Dendritic cell treated with granulocyte-macrophage colony-stimulating factor and Interleukin-4, amounts not matched to agents 40 ng/mL and 50 ng/mL, for 4 days (primary cell): Measurements from ENCODE around the gene EP300.
"Not testable (repeated sequence)": the region's sequence is repeated elsewhere in the genome, so short reads cannot be mapped to it uniquely, and the experiment has no call there.

Experiments
- H3K27ac Mint-ChIP-seq: one replicate; pipeline ENCODE4 v1.8.0; 2022; ENCODE audit warnings: mild to moderate bottlenecking, mixed read lengths
- H3K27me3 Mint-ChIP-seq: one replicate; pipeline ENCODE4 v1.8.0; 2022; ENCODE audit warnings: mild to moderate bottlenecking, mixed read lengths
- H3K36me3 Mint-ChIP-seq: one replicate; pipeline ENCODE4 v1.8.0; 2022; ENCODE audit warnings: low read depth, mixed read lengths
- H3K4me1 Mint-ChIP-seq: one replicate; pipeline ENCODE4 v1.8.0; 2022; ENCODE audit warnings: low read depth, mixed read lengths
- H3K4me3 Mint-ChIP-seq: one replicate; pipeline ENCODE4 v1.8.0; 2022; ENCODE audit warnings: mild to moderate bottlenecking, moderate library complexity, mixed read lengths
- H3K9me3 Mint-ChIP-seq: one replicate; pipeline ENCODE4 v1.8.0; 2022; ENCODE audit warnings: mixed read lengths
- intact Hi-C: fragments of 100-400 bp; cut with micrococcal nuclease; formaldehyde crosslinking; loops from one replicate; pipeline ENCODE4 v1.15.0; 2022

Gene EP300

GRCh38 chr22:41092023-41092817 lies at the start of gene EP300:
Gene EP300, plus strand, starts transcription at chr22:41092592. Its CDS starts 413 bp downstream, at chr22:41093005.
- peaks cover 46% of the 10 kb centered on the region for H3K36me3 Mint-ChIP-seq
- intact Hi-C loops, result loop anchor here (5.0 kb wide), 2 partner anchors 125 to 170 kb away; no protein-coding TSS in a partner anchor
- H3K4me1 Mint-ChIP-seq, result peaks cover 40% of the 10 kb centered on the region
- H3K9me3 Mint-ChIP-seq, result no peaks in the 10 kb centered on the region
- peak within 1 kb of the TSS; percentile 100 for H3K27ac Mint-ChIP-seq
- no peaks in the 10 kb centered on the region for H3K27me3 Mint-ChIP-seq
- peak within 1 kb of the TSS; percentile 100 for H3K4me3 Mint-ChIP-seq

GRCh38 chr22:41043722-41044121 lies 48.7 kb upstream of the EP300 start:
- H3K4me1 Mint-ChIP-seq, result peaks cover 26% of the 10 kb centered on the region

GRCh38 chr22:41045575-41045974 lies 46.8 kb upstream of the EP300 start:
- H3K36me3 Mint-ChIP-seq, H3K27me3 Mint-ChIP-seq, H3K9me3 Mint-ChIP-seq, H3K4me3 Mint-ChIP-seq, H3K27ac Mint-ChIP-seq, intact Hi-C loops: not testable (repeated sequence)
- peaks cover 25% of the 10 kb centered on the region for H3K4me1 Mint-ChIP-seq

More at GRCh38 chr22:41043722-41044121, 48.7 kb upstream of the EP300 start:
- H3K27ac Mint-ChIP-seq, result peak overlapping the region; percentile 71
- H3K9me3 Mint-ChIP-seq, result no peaks in the 10 kb centered on the region
- no peak overlapping the region for H3K4me3 Mint-ChIP-seq
- intact Hi-C loops, result no loop called here
- H3K36me3 Mint-ChIP-seq, result no peaks in the 10 kb centered on the region
- no peaks in the 10 kb centered on the region for H3K27me3 Mint-ChIP-seq

GRCh38 chr22:41047801-41048211 lies 44.6 kb upstream of the EP300 start:
- Mint-ChIP-seq H3K27ac (peak overlapping the region; percentile 60), H3K4me1 (peaks cover 25% of the 10 kb centered on the region), H3K27me3 (no peaks in the 10 kb centered on the region), H3K9me3 (no peaks in the 10 kb centered on the region), H3K36me3 (no peaks in the 10 kb centered on the region), H3K4me3 (no peak overlapping the region)
- intact Hi-C loops, result no loop called here

GRCh38 chr22:41048345-41048744 lies 44.0 kb upstream of the EP300 start:
- H3K4me3 Mint-ChIP-seq, H3K9me3 Mint-ChIP-seq, H3K27me3 Mint-ChIP-seq, H3K36me3 Mint-ChIP-seq, intact Hi-C loops: not testable (repeated sequence)
- Mint-ChIP-seq H3K27ac (peak overlapping the region; percentile 60), H3K4me1 (peaks cover 25% of the 10 kb centered on the region)

- intact Hi-C loops, result no loop called here
- H3K4me1 Mint-ChIP-seq, result peaks cover 25% of the 10 kb centered on the region
- H3K27ac Mint-ChIP-seq, result peak overlapping the region; percentile 55
- no peak overlapping the region for H3K4me3 Mint-ChIP-seq
- H3K27me3 Mint-ChIP-seq, result no peaks in the 10 kb centered on the region
- no peaks in the 10 kb centered on the region for H3K36me3 Mint-ChIP-seq
- H3K9me3 Mint-ChIP-seq, result no peaks in the 10 kb centered on the region
Observed at GRCh38 chr22:41048791-41049717, 43.3 kb upstream of the EP300 start.

GRCh38 chr22:41049795-41050194 lies 42.6 kb upstream of the EP300 start:
- H3K27me3 Mint-ChIP-seq, H3K9me3 Mint-ChIP-seq, H3K27ac Mint-ChIP-seq, H3K36me3 Mint-ChIP-seq, intact Hi-C loops, H3K4me3 Mint-ChIP-seq: not testable (repeated sequence)
- H3K4me1 Mint-ChIP-seq, result peaks cover 25% of the 10 kb centered on the region

- Mint-ChIP-seq H3K27me3 (no peaks in the 10 kb centered on the region), H3K9me3 (no peaks in the 10 kb centered on the region)
- intact Hi-C loops, result no loop called here
Observed at GRCh38 chr22:41050883-41051282, 41.5 kb upstream of the EP300 start.

GRCh38 chr22:41052661-41053490 lies 39.5 kb upstream of the EP300 start:
- Mint-ChIP-seq H3K27me3 (no peaks in the 10 kb centered on the region), H3K4me3 (no peak overlapping the region), H3K27ac (no peak overlapping the region), H3K9me3 (no peaks in the 10 kb centered on the region), H3K4me1 (peaks cover 18% of the 10 kb centered on the region), H3K36me3 (no peaks in the 10 kb centered on the region)
- intact Hi-C loops, result no loop called here

More at GRCh38 chr22:41050883-41051282, 41.5 kb upstream of the EP300 start:
- Mint-ChIP-seq H3K4me1 (peaks cover 25% of the 10 kb centered on the region), H3K4me3 (no peak overlapping the region), H3K27ac (no peak overlapping the region), H3K36me3 (no peaks in the 10 kb centered on the region)

- H3K27me3 Mint-ChIP-seq, result no peaks in the 10 kb centered on the region
- H3K4me3 Mint-ChIP-seq, result no peak overlapping the region
- H3K4me1 Mint-ChIP-seq, result no peaks in the 10 kb centered on the region
- H3K36me3 Mint-ChIP-seq, result no peaks in the 10 kb centered on the region
- H3K27ac Mint-ChIP-seq, result no peak overlapping the region
- no peaks in the 10 kb centered on the region for H3K9me3 Mint-ChIP-seq
- intact Hi-C loops, result no loop called here
Observed at GRCh38 chr22:41057076-41057475, 35.3 kb upstream of the EP300 start.

GRCh38 chr22:41062146-41062545 lies 30.2 kb upstream of the EP300 start:
- Mint-ChIP-seq H3K27me3 (no peaks in the 10 kb centered on the region), H3K36me3 (no peaks in the 10 kb centered on the region), H3K4me1 (peaks cover 6% of the 10 kb centered on the region), H3K4me3 (no peak overlapping the region), H3K9me3 (no peaks in the 10 kb centered on the region), H3K27ac (peak overlapping the region; percentile 53)
- intact Hi-C loops, result no loop called here

- H3K36me3 Mint-ChIP-seq, H3K4me3 Mint-ChIP-seq, H3K27me3 Mint-ChIP-seq, H3K9me3 Mint-ChIP-seq, intact Hi-C loops: not testable (repeated sequence)
- Mint-ChIP-seq H3K4me1 (peaks cover 25% of the 10 kb centered on the region), H3K27ac (peak overlapping the region; percentile 10)
Observed at GRCh38 chr22:41064326-41064725, 28.1 kb upstream of the EP300 start.

GRCh38 chr22:41066341-41066740 lies 26.1 kb upstream of the EP300 start:
- peaks cover 26% of the 10 kb centered on the region for H3K4me1 Mint-ChIP-seq

More at GRCh38 chr22:41066341-41066740, 26.1 kb upstream of the EP300 start:
- H3K36me3 Mint-ChIP-seq, H3K27me3 Mint-ChIP-seq, H3K9me3 Mint-ChIP-seq, H3K4me3 Mint-ChIP-seq, intact Hi-C loops: not testable (repeated sequence)
- peak overlapping the region; percentile 11 for H3K27ac Mint-ChIP-seq
